H1 (cell line): ENCODE results near the gene PRDM15. TPM values are rescaled to one million over a fixed set of nuclear protein-coding genes. Genes with fewer than 3 reads are reported as not detected.

Experiments used
- CTCF ChIP-seq, 3 experiments: IDR thresholded peaks; 1 replicate in 2 of 3; 2 replicates in 1 of 3; pipeline versions ENCODE4 v1.5.1 to v1.6.1; 2011; ENCODE audit warnings: low read length in 3 of 3, mild to moderate bottlenecking in 3 of 3, inconsistent platforms in 2 of 3, low read depth in 1 of 3, moderate library complexity in 1 of 3; ENCODE audit not compliant: insufficient read depth in 1 of 3; ENCODE audit errors: control extremely low read depth in 1 of 3
- MAFK ChIP-seq: IDR thresholded peaks from 2 replicates; pipeline ENCODE4 v1.6.1; 2012; ENCODE audit warnings: low read depth, mild to moderate bottlenecking, improper control_type of control experiment, low read length
- polyA plus RNA-seq, 7 experiments: library from polyadenylated mRNA; depleted of rRNA in 3 of 7; stranded (reverse) in 5 of 7; unstranded in 2 of 7; fragments of >200 nt in 5 of 7; fragments of 200-250 nt in 2 of 7; gene quantifications; 1 replicate in 5 of 7; 2 replicates in 1 of 7; 4 replicates in 1 of 7; pipeline versions ENCODE4 v1.2.1 to v1.2.3, GENCODE V29; 2011 to 2013; ENCODE audit warnings: missing spikeins in 2 of 7, mixed read lengths in 2 of 7
- total RNA-seq: library from RNA; stranded (reverse); fragmentation: NEBNext Ultra II Directional; extraction: Animal tissue kit (Norgen Biotek cat#: 25700); gene quantifications from 2 replicates; pipeline ENCODE4 v1.2.1, GENCODE V29; 2021

Gene PRDM15
- total and polyA plus RNA-seq, 2 of the 8 experiments (the other 6 are each of a cell fraction or from before 2014, with no cell fraction given): 9.7 to 10.5 TPM

- TF ChIP-seq CTCF (IDR thresholded peaks at IDR 0.05; ENCODE audit: control extremely low read depth in 1 of 3, insufficient read depth in 1 of 3, low read depth in 1 of 3, low read length in 3 of 3) (no peak), MAFK (no peak)
These were observed 28.5 kb upstream of the PRDM15 start (continued) for GRCh38 chr21:41907496-41908258.
